HG03469 (cell line): Measurements from ENCODE around the gene MDP1.
"Not testable (repeated sequence)": the region's sequence is repeated elsewhere in the genome, so short reads cannot be mapped to it uniquely, and the experiment has no call there.

ENCODE experiments used
- ATAC-seq: cut with Tn5 transposase; IDR thresholded peaks from one replicate; pipeline ENCODE4 v1.9.1; 2021; ENCODE audit warnings: mild to moderate bottlenecking, moderate library complexity, moderate number of reproducible peaks; ENCODE audit not compliant: unreplicated experiment

MDP1 gene

GRCh38 chr14:24232121-24232644, 16.3 kb upstream of the MDP1 start, which contains the start of gene NEDD8:
Gene NEDD8, minus strand, starts transcription at chr14:24232367. Its CDS starts 100 bp downstream, at chr14:24232267.
- ATAC-seq, result peak; percentile 53

- ATAC-seq, result no peak
These were observed 15.6 kb upstream of the MDP1 start for GRCh38 chr14:24231263-24232120.

- ATAC-seq, result no peak
These were observed 13.0 kb upstream of the MDP1 start for GRCh38 chr14:24228902-24229301.

- no peak for ATAC-seq
These were observed 10.6 kb upstream of the MDP1 start for GRCh38 chr14:24226473-24226872.

- ATAC-seq, result no peak
These were observed 8.8 kb upstream of the MDP1 start for GRCh38 chr14:24224618-24225071.

GRCh38 chr14:24222987-24223386, 7.1 kb upstream of the MDP1 start:
- ATAC-seq, result not testable (repeated sequence)

- no peak for ATAC-seq
These were observed 3.7 kb upstream of the MDP1 start for GRCh38 chr14:24219521-24219920.

- no peak for ATAC-seq
These were observed 3.2 kb upstream of the MDP1 start for GRCh38 chr14:24219080-24219479.

GRCh38 chr14:24216876-24217275, 1.0 kb upstream of the MDP1 start:
- not testable (repeated sequence) for ATAC-seq

- no peak for ATAC-seq
These were observed 456 bp upstream of the MDP1 start for GRCh38 chr14:24216345-24216699.

- ATAC-seq, result no peak
These were observed 1.8 kb downstream of the MDP1 start for GRCh38 chr14:24213866-24214662.

GRCh38 chr14:24212924-24213865, 2.7 kb downstream of the MDP1 start, which contains the start of gene CHMP4A:
Gene CHMP4A, minus strand, starts transcription at chr14:24213488. Its CDS starts 49 bp downstream, at chr14:24213439.
- ATAC-seq, result peak; percentile 54

- ATAC-seq, result no peak
These were observed 4.6 kb downstream of the MDP1 start for GRCh38 chr14:24211311-24211710.

GRCh38 chr14:24207625-24208024, 8.2 kb downstream of the MDP1 start:
- ATAC-seq, result no peak

GRCh38 chr14:24207104-24207551, 8.7 kb downstream of the MDP1 start:
- no peak for ATAC-seq

- ATAC-seq, result no peak
These were observed 9.4 kb downstream of the MDP1 start for GRCh38 chr14:24206260-24207103.

GRCh38 chr14:24204163-24205146, 11.4 kb downstream of the MDP1 start:
- ATAC-seq, result no peak

GRCh38 chr14:24203249-24203886, 12.5 kb downstream of the MDP1 start:
- ATAC-seq, result not testable (repeated sequence)
